OCI-LY3 (cell line): ENCODE results near the gene WASHC4.

Source experiments
- CTCF ChIP-seq: fragments of 200-600, 300-600 bp; sonication (generic); IDR thresholded peaks from 2 replicates; pipeline ENCODE4 v1.5.1; 2014; ENCODE audit warnings: antibody characterized with exemption, low read length, low read depth
- EZH2phosphoT487 ChIP-seq: fragments of 200-600 bp; shearing (Covaris generic); IDR thresholded peaks from 2 replicates; pipeline ENCODE4 v1.6.1; 2018; ENCODE audit warnings: antibody characterized with exemption, mixed run types, low read depth

- TF ChIP-seq CTCF (no peak), EZH2phosphoT487 (no peak)
These were observed 97.4 kb downstream of the WASHC4 start for GRCh38 chr12:105204916-105205315.
